ENCODE results near the gene NAPG.
A peak's percentile ranks its signal among the peaks of the same experiment; 100 is the strongest.
"Not testable (repeated sequence)": the region's sequence is repeated elsewhere in the genome, so short reads cannot be mapped to it uniquely, and the experiment has no call there.

The NAPG gene

GRCh38 chr18:10585260-10585659, 59.4 kb downstream of the NAPG start:
- no peak for DNase-seq

- no peak for DNase-seq
Observed at GRCh38 chr18:10588975-10589374, 63.1 kb downstream of the NAPG start.

DNA sequence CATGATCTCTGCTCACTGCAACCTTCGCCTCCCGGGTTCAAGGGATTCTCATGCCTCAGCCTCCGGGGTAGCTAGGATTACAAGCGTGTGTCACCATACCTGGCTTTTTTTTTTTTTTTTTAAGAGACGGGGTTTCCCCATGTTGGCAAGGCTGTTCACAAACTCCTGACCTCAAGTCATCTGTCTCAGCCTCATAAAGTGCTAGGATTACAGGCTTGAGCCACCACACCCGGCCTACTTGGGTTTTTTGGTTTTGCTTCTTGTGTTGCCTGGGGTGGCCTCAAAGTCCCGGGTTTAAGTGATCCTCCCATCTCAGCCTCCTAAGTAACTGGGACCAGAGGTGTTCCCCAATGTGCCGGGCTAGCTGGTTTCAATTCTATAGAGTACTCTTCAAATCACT, 64.6 kb downstream of the NAPG start:
- no peak for DNase-seq

DNA sequence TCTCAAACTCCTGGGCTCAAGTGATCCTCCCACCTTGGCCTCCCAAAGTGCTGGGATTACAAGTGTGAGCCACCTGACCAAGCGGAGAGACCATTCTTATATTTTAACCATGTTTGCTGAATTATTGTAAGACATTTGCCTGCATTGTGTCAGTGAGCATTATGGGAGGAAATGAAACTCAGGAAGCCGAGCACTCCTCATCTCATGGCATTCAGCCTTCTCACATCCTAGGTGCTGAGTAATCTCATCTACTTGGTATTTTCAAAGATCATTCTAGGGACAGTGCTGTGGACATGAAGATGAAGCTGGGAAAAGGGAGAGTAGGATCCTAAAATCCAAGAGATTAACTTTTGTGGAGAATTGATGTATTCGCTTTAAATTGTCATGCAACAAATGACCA, 66.1 kb downstream of the NAPG start:
- DNase-seq, result no peak

DNA sequence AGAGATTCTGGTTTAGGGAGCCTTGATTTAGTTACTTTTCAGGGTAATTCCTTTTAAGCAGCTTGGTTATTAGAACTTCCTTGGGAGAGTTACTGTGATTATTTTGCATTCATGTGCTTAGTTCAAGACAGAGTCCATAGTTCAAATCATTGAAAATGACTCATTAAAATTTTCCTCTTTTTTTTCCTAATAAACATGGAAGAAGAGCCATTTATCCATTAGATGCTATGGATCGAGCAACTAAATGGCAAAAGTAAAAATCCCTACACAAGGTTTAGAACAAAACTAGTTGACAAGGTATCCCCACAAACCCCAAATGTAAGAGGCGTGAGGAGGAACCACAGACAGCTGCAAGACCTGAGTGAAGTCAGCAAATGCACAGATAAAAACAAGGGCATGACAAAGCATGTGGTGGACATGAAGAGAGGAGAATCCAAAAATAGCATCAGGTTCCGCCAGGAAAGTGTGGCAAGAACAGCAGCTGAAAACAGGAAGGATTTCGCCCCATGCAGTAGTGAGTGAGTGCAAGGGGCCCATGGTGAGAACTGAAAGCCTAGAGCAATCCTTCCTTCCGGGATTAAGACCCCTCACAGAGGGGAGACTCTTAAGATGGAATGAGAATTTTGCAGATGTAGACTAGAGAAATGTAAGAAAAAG, 67.7 kb downstream of the NAPG start:
- peak; percentile 78 to 85 for DNase-seq

GRCh38 chr18:10595917-10596316, 70.1 kb downstream of the NAPG start:
- not testable (repeated sequence) for DNase-seq

- not testable (repeated sequence) for DNase-seq
Observed at GRCh38 chr18:10597695-10598094, 71.9 kb downstream of the NAPG start.

DNA sequence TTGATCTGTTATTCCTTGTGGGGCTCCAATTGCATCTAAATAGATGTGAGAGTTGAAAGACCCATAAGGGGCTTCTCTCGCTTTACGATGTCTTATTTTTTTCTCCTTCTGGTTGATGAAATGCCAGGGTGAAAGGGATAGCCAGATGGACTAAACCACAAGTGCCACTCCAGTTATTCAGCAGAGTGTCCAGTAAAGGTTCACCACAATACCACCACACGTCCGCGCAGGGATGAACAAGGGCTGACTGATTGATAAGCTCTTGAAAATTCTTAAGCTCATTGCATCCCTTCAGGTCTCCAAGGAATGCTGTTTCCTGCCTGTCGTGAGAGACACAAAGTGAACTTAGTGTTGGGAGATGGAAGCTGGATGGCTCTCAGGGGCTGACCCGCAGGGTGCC, 74.9 kb downstream of the NAPG start:
- not testable (repeated sequence) for DNase-seq
